PC-9 (cell line): ENCODE results near the gene WNK2. TPM values are rescaled to one million over a fixed set of nuclear protein-coding genes. Genes with fewer than 3 reads are reported as not detected.

Experiments
- BruUV-seq: library from RNA; stranded (reverse); fragments of 400-500 nt; replicated peaks from 2 replicates; lab custom pipeline; 2021; lab: Mats Ljungman, UMichigan
- CTCF ChIA-PET: fragments of 300-600 bp; sonication (Branson Sonifier 250); formaldehyde crosslinking; loops from one replicate; lab custom pipeline; 2022; ENCODE audit warnings: antibody characterized with exemption; lab: Charles Lee
- POLR2A ChIA-PET: fragments of 300-600 bp; sonication (Branson Sonifier 250); formaldehyde crosslinking; loops from one replicate; lab custom pipeline; 2022; ENCODE audit warnings: antibody characterized with exemption; ENCODE audit not compliant: unreplicated experiment; lab: Charles Lee
- DNase-seq, 2 experiments: peaks; one replicate each; pipeline versions ENCODE4 v3.0.0 to v3.0.0-alpha.2; 2015 to 2022; ENCODE audit warnings: mixed read lengths in 1 of 2
- H2AFZ ChIP-seq: fragments of 200-600 bp; sonication (generic); 2 replicates; pipeline ENCODE4 v1.8.1; 2017; ENCODE audit warnings: antibody characterized with exemption
- H3F3A ChIP-seq: fragments of 200-600 bp; sonication (generic); 2 replicates; pipeline ENCODE4 v1.8.1; 2017; ENCODE audit warnings: antibody characterized with exemption, mild to moderate bottlenecking, low read depth; ENCODE audit not compliant: insufficient read depth
- H3K27ac ChIP-seq: fragments of 200-600 bp; sonication (generic); 2 replicates; pipeline ENCODE4 v1.6.1; 2016; ENCODE audit warnings: mixed run types
- H3K27me3 ChIP-seq: fragments of 200-600 bp; sonication (generic); 2 replicates; pipeline ENCODE4 v1.6.1; 2016; ENCODE audit warnings: low read depth, mixed run types; ENCODE audit not compliant: insufficient read depth
- H3K36me3 ChIP-seq: fragments of 200-600 bp; sonication (generic); 2 replicates; pipeline ENCODE4 v1.6.1; 2016; ENCODE audit warnings: low read depth, mixed run types
- H3K4me1 ChIP-seq: fragments of 200-600 bp; sonication (generic); replicated peaks from 2 replicates; pipeline ENCODE4 v1.6.1; 2016; ENCODE audit warnings: mixed run types; ENCODE audit not compliant: insufficient read depth
- H3K4me2 ChIP-seq: fragments of 200-600 bp; sonication (generic); 2 replicates; pipeline ENCODE4 v1.6.1; 2017; ENCODE audit warnings: mixed run types
- H3K4me3 ChIP-seq: fragments of 200-600 bp; sonication (generic); 2 replicates; pipeline ENCODE4 v1.6.1; 2016; ENCODE audit warnings: mixed run types
- H3K79me2 ChIP-seq: fragments of 200-600 bp; sonication (generic); 2 replicates; pipeline ENCODE4 v1.6.1; 2017; ENCODE audit warnings: low read depth, mixed run types
- H3K9me2 ChIP-seq: fragments of 200-600 bp; sonication (generic); 2 replicates; pipeline ENCODE4 v1.8.1; 2017; ENCODE audit warnings: mild to moderate bottlenecking; ENCODE audit not compliant: insufficient read depth
- H3K9me3 ChIP-seq: fragments of 200-600 bp; sonication (generic); 2 replicates; pipeline ENCODE4 v1.8.1; 2016; ENCODE audit warnings: low read depth; ENCODE audit not compliant: insufficient read depth
- H4K20me1 ChIP-seq: fragments of 200-600 bp; sonication (generic); 2 replicates; pipeline ENCODE4 v1.8.1; 2017; ENCODE audit not compliant: insufficient read depth
- CTCF ChIP-seq: fragments of 200-600 bp; sonication (generic); conservative IDR thresholded peaks from 2 replicates; pipeline ENCODE4 v1.6.1; 2017; ENCODE audit warnings: mixed run types, antibody characterized with exemption, mild to moderate bottlenecking, moderate library complexity
- EZH2 ChIP-seq: fragments of 200-600 bp; sonication (generic); IDR thresholded peaks from 2 replicates; pipeline ENCODE4 v1.8.0; 2017; ENCODE audit warnings: antibody characterized with exemption, low read depth
- intact Hi-C: fragments of 100-400 bp; cut with micrococcal nuclease; formaldehyde crosslinking; loops from one replicate; pipeline ENCODE4 v1.10.0; 2022; ENCODE audit not compliant: unreplicated experiment
- total RNA-seq: library from RNA; stranded (reverse); gene quantifications from 2 replicates; pipeline ENCODE4 v1.2.3, GENCODE V29; 2021

Gene WNK2
- total RNA-seq, 1 experiment from 2014 or later = 44.6 TPM

DNA sequence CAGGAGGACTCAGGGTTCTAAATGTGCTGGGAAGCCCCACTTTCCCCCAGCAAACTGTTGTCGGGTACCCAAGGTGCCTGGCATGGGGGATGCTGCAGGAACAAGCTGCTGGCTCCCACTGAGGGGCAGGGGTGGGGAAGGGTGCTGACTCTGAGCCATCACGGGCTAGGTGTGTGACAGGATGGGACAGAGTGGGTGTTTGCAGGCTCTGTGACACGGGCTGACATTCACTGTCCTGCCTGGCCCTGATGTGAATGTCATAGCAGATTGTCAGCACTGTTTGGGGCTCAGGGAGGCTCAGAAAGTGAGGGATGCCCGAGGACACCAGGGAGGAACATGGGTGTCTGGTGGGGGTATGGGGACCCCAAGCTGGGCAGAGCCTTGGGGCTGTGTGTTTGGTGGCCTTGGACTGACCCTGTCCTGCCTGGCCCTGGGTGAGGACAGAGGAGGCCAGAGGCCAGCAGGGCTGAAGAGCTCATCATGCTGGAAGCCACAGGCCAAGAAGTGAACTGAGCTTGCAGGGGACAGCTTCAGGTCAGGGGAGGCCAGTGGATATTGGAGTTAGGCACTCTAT lies 20.6 kb downstream of the WNK2 start:
- ChIA-PET POLR2A (no interaction called here), CTCF (no interaction called here)
- H3K9me2 ChIP-seq = no peaks in the 10 kb centered on the region
- H3K27me3 ChIP-seq = no peaks in the 10 kb centered on the region
- H3K27ac ChIP-seq = no peak overlapping the region
- H3K4me2 ChIP-seq = no peak overlapping the region
- BruUV-seq = no TSS peak
- no peaks in the 10 kb centered on the region for H4K20me1 ChIP-seq
- 0 out of 2 replicates have a peak, but pooled peaks cover 4% of the 10 kb centered on the region for H3K79me2 ChIP-seq
- no peaks in the 10 kb centered on the region for H3K36me3 ChIP-seq
- no peak overlapping the region for H2AFZ ChIP-seq
- TF ChIP-seq CTCF = no peak
- TF ChIP-seq EZH2 = no peak
- H3F3A ChIP-seq = peaks cover 19% of the 10 kb centered on the region
- DNase-seq = no peak
- no peaks in the 10 kb centered on the region for H3K9me3 ChIP-seq
- intact Hi-C loops = no loop called here
- no peak overlapping the region for H3K4me3 ChIP-seq
- H3K4me1 ChIP-seq = peaks cover 16% of the 10 kb centered on the region

- Histone ChIP-seq H3K27ac (no peak overlapping the region), H3K4me1 (peaks cover 16% of the 10 kb centered on the region), H4K20me1 (no peaks in the 10 kb centered on the region), H3K79me2 (0 out of 2 replicates have a peak, but pooled peaks cover 4% of the 10 kb centered on the region), H2AFZ (no peak overlapping the region), H3K4me3 (no peak overlapping the region), H3F3A (peaks cover 19% of the 10 kb centered on the region), H3K27me3 (no peaks in the 10 kb centered on the region), H3K36me3 (no peaks in the 10 kb centered on the region), H3K4me2 (no peak overlapping the region), H3K9me2 (no peaks in the 10 kb centered on the region), H3K9me3 (no peaks in the 10 kb centered on the region)
- ChIA-PET CTCF (no interaction called here), POLR2A (no interaction called here)
- BruUV-seq = no TSS peak
- TF ChIP-seq EZH2 = no peak
- TF ChIP-seq CTCF = no peak
- intact Hi-C loops = no loop called here
- no peak for DNase-seq
Measured at GRCh38 chr9:93205045-93205768, 21.3 kb downstream of the WNK2 start.

- Histone ChIP-seq H3K4me2 (no peak overlapping the region), H2AFZ (no peak overlapping the region), H3K9me2 (no peaks in the 10 kb centered on the region), H3F3A (peaks cover 19% of the 10 kb centered on the region), H3K27me3 (no peaks in the 10 kb centered on the region), H3K9me3 (no peaks in the 10 kb centered on the region), H4K20me1 (no peaks in the 10 kb centered on the region), H3K4me1 (peaks cover 10% of the 10 kb centered on the region), H3K79me2 (0 out of 2 replicates have a peak, but pooled peaks cover 4% of the 10 kb centered on the region), H3K27ac (no peak overlapping the region), H3K36me3 (no peaks in the 10 kb centered on the region), H3K4me3 (no peak overlapping the region)
- POLR2A ChIA-PET = no interaction called here
- TF ChIP-seq CTCF (no peak), EZH2 (no peak)
- DNase-seq = no peak
- CTCF ChIA-PET = no interaction called here
- intact Hi-C loops = no loop called here
- no TSS peak for BruUV-seq
Measured at GRCh38 chr9:93205896-93206575, 22.1 kb downstream of the WNK2 start.
